ENCODE measurements around the gene MAP2K4.

The MAP2K4 gene

DNA sequence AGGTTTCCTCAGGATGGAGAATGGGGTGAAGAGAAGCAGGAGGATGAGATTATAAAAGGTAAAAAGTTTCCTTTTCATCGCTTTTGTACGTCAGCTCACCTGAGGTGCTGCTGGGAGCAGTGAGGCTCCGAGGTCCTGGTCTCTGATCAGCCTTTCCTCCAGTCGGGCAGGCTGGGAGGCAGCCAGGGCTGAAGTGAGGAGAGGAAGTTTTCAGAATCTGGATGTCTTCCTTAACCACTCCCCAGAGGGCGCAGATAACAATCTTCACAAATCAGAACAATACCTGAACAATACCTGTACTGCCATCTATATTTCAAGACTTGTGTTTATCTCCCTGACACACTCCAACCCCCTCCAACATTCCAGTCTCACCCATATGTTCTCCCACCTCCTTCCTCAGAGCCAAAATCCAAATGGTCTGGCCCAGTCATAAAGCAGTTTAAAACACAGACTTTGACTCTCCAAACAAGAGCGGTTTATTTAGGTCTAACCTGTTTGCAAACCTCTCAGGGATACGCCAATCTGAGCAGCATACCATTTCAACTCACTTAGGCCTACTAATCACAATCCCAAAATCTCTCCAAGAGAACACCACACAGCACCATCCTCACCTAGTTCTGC is 30.2 kb upstream of the MAP2K4 start:
- TF ChIP-seq, protein P1, sequence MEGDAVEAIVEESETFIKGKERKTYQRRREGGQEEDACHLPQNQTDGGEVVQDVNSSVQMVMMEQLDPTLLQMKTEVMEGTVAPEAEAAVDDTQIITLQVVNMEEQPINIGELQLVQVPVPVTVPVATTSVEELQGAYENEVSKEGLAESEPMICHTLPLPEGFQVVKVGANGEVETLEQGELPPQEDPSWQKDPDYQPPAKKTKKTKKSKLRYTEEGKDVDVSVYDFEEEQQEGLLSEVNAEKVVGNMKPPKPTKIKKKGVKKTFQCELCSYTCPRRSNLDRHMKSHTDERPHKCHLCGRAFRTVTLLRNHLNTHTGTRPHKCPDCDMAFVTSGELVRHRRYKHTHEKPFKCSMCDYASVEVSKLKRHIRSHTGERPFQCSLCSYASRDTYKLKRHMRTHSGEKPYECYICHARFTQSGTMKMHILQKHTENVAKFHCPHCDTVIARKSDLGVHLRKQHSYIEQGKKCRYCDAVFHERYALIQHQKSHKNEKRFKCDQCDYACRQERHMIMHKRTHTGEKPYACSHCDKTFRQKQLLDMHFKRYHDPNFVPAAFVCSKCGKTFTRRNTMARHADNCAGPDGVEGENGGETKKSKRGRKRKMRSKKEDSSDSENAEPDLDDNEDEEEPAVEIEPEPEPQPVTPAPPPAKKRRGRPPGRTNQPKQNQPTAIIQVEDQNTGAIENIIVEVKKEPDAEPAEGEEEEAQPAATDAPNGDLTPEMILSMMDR (IDR thresholded peaks at IDR 0.05; ENCODE audit: borderline replicate concordance, insufficient read depth, low read depth, low read length), result no peak

DNA sequence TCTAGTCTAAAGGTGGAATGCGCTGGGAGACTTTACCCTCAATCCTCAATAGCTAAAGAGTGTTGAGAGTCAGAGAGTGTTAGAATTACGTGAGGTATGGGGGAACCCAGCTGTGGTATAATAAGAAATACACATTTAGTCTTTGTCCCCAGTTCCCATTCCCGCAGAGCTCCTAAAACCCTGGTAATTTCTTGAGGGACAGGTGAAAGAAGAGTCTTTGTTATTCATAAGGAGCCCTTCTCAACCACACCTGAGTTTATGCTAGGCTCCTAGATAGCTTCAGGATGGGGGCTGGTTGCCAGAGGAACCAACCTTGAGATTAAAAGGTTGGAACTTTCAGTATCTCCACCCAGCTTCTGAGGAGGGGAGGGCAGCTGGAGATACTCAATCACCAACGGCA is 29.2 kb upstream of the MAP2K4 start:
- TF ChIP-seq, protein P1 (IDR thresholded peaks at IDR 0.05; ENCODE audit: borderline replicate concordance, insufficient read depth, low read depth, low read length), result no peak
- no peak overlapping the region for H3K4me3 ChIP-seq (ENCODE audit: low read depth, low read length)

More for the DNA sequence above, 30.2 kb upstream of the MAP2K4 start:
- no peak overlapping the region for H3K4me3 ChIP-seq (ENCODE audit: low read depth, low read length)

DNA sequence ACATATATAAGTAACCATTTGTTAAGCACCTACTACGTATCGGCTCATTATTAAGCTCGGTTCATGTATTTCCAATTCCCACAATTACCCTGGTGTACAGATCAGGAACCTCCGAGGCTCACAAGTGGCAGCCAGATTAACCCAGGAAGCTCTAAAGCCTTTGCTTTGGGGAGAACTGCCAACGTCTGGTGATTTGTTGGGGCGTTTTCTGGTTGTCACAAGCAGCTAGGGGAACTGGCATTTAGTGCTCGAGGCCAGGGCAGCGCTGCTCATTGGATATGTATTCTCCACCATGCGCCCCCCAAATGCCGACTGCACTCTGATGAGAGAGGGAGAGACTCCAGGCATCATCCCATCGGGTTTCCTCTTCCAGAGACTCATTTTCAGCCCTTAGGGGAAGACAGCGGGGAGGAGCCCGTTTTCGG is 23.9 kb upstream of the MAP2K4 start:
- peak overlapping the region; percentile 67 for H3K4me3 ChIP-seq (ENCODE audit: low read depth, low read length)
- TF ChIP-seq, protein P1 (IDR thresholded peaks at IDR 0.05; ENCODE audit: borderline replicate concordance, insufficient read depth, low read depth, low read length), result no peak

DNA sequence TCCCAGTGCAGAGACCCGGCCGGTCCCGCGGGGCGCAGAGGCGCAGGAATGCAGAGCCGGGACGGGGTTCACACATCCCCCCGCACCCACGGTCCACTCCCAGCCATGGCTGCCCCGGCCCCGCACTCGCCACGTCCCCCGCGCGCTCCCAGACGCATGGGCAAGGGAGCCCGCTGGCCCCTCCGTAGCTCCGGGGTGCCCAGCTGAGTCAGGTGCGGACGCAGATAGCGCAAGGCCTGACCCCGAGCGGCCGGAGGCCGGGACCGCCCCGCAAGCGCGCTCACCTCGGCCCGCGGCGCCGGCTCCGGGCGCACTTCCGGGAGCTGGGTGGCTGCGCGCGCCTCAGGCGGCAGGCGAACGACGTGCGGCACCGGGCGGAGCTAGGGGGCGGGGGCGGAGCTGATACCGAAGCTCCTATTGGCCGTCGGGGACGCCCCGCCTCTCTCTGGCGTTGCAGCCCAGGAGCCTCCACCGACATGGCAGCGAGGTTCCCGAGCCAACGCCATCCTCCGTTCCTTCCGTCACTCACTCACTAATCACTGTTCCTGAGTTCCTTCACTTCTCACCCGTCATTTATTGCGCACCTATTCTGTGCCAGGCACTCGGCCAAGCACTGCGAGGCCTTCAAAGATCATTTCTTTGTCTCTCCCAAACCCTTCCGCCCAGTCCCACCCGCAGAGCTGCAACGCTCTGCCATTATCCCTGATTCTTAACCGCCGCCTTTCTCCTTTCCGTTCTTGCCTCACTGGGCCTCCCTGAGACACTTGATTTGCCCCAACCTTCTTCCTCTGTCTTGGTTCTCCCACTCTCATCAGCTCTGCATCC is 23.3 kb upstream of the MAP2K4 start, which contains the start of gene ZNF18:
TSS of gene ZNF18 (minus strand) at position 329 of the 825 bp plus-strand sequence. CDS start 4,646 bp downstream, outside the sequence.
- TF ChIP-seq, protein P1 (IDR thresholded peaks at IDR 0.05; ENCODE audit: borderline replicate concordance, insufficient read depth, low read depth, low read length), result no peak
- peak within 1 kb of the TSS; percentile 67 for H3K4me3 ChIP-seq (ENCODE audit: low read depth, low read length)

DNA sequence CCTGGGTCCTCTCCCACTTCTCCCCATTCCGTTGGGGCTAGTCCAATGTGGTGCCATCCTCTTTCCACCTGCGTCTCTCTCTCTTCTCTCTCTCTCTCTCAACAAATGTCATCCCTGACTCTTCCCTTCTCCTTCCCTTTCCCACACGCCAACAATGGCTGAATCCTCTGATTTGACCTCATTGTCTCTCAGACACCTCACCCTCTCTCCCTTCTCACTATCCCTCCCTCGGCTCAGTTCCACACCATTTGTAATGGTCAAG is 22.8 kb upstream of the MAP2K4 start:
- peak overlapping the region; percentile 67 for H3K4me3 ChIP-seq (ENCODE audit: low read depth, low read length)
- TF ChIP-seq, protein P1 (IDR thresholded peaks at IDR 0.05; ENCODE audit: borderline replicate concordance, insufficient read depth, low read depth, low read length), result no peak

GRCh38 chr17:11999696-12000095 is 21.0 kb upstream of the MAP2K4 start:
- TF ChIP-seq, protein P1 (IDR thresholded peaks at IDR 0.05; ENCODE audit: borderline replicate concordance, insufficient read depth, low read depth, low read length), result no peak

GRCh38 chr17:12007466-12007865 is 13.2 kb upstream of the MAP2K4 start:
- TF ChIP-seq, protein P1 (IDR thresholded peaks at IDR 0.05; ENCODE audit: borderline replicate concordance, insufficient read depth, low read depth, low read length), result no peak
- H3K4me3 ChIP-seq (ENCODE audit: low read depth, low read length), result no peak overlapping the region

More at GRCh38 chr17:11999696-12000095, 21.0 kb upstream of the MAP2K4 start:
- no peak overlapping the region for H3K4me3 ChIP-seq (ENCODE audit: low read depth, low read length)

Measured in GM12875 (cell line).